ACC112 (cell line): ENCODE measurements around the gene ATP5ME.

Experiments used
- H2AFZ ChIP-seq: fragments of 200-600 bp; sonication (generic); one replicate; pipeline ENCODE4 v1.6.0; 2017; ENCODE audit warnings: antibody characterized with exemption, low read length; ENCODE audit not compliant: unreplicated experiment
- H3K27ac ChIP-seq: fragments of 200-600 bp; sonication (generic); 2 replicates; pipeline ENCODE4 v1.5.1; 2014; ENCODE audit warnings: low read depth, mild to moderate bottlenecking, antibody characterized with exemption, low read length, moderate library complexity
- H3K27me3 ChIP-seq: fragments of 200-600 bp; sonication (generic); 2 replicates; pipeline ENCODE4 v1.6.1; 2014; ENCODE audit warnings: mild to moderate bottlenecking, antibody characterized with exemption, low read length, moderate library complexity, mixed read lengths; ENCODE audit not compliant: insufficient read depth
- H3K36me3 ChIP-seq: fragments of 200-600 bp; sonication (generic); 2 replicates; pipeline ENCODE4 v1.6.1; 2016; ENCODE audit warnings: mild to moderate bottlenecking, antibody characterized with exemption, low read length, moderate library complexity, mixed read lengths; ENCODE audit not compliant: insufficient read depth
- H3K4me1 ChIP-seq: fragments of 200-600 bp; sonication (generic); one replicate; pipeline ENCODE4 v1.6.1; 2016; ENCODE audit warnings: low read length, mixed read lengths; ENCODE audit not compliant: insufficient read depth, unreplicated experiment, control insufficient read depth
- H3K4me3 ChIP-seq: fragments of 200-600 bp; sonication (generic); 2 replicates; pipeline ENCODE4 v1.5.1; 2014; ENCODE audit warnings: mild to moderate bottlenecking, low read depth, low read length
- H3K79me2 ChIP-seq: fragments of 200-600 bp; sonication (generic); one replicate; pipeline ENCODE4 v1.6.0; 2016; ENCODE audit warnings: low read length; ENCODE audit not compliant: control insufficient read depth, unreplicated experiment, insufficient read depth

ATP5ME gene

DNA sequence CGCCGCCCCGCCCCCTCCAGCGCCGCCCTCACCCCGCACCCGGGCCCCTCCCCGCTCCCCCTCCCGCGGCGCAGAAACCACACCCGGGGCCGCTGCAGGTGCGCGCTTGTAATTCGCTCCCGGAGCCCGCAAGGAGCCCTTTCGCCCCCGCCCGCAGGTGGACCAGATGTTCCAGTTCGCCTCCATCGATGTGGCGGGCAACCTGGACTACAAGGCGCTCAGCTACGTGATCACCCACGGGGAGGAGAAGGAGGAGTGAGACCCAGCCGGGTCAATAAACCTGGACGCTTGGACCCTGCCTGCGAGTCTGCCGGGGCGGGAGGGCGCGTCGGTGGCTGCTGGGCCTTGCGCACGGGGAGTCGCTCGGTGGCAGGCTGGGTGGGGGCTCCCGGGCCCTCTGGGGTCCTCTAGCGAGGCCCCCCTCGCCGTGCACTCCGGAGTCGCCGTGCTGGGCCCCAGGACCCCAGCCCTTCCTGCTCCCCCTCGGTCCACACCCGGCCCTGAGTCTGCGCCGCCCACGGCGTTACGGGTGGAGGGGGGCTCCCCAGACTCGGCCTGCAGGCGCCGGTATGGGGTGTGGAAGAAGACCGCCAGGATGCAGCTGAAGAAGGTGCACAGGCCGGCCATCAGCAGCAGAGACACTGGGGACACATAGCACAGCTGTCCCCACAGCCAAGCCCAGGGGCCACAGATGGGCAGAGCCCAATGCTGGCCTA is 7.8 kb upstream of the ATP5ME start:
- no peak overlapping the region for H3K4me3 ChIP-seq
- H3K4me1 ChIP-seq = peaks cover 18% of the 10 kb centered on the region
- no peaks in the 10 kb centered on the region for H3K36me3 ChIP-seq
- no peak overlapping the region for H2AFZ ChIP-seq
- H3K79me2 ChIP-seq = no peaks in the 10 kb centered on the region
- H3K27ac ChIP-seq = no peak overlapping the region
- no peaks in the 10 kb centered on the region for H3K27me3 ChIP-seq

- Histone ChIP-seq H2AFZ (peak overlapping the region; percentile 50), H3K27ac (no peak overlapping the region), H3K4me1 (peaks cover 14% of the 10 kb centered on the region), H3K27me3 (no peaks in the 10 kb centered on the region), H3K4me3 (peak overlapping the region; percentile 73), H3K36me3 (no peaks in the 10 kb centered on the region), H3K79me2 (no peaks in the 10 kb centered on the region)
These were observed 7.0 kb upstream of the ATP5ME start for GRCh38 chr4:680928-681645.

GRCh38 chr4:680551-680927 is 6.5 kb upstream of the ATP5ME start:
- Histone ChIP-seq H2AFZ (no peak overlapping the region), H3K4me3 (peak overlapping the region; percentile 73), H3K4me1 (peaks cover 18% of the 10 kb centered on the region), H3K79me2 (peaks cover under 1% of the 10 kb centered on the region), H3K36me3 (no peaks in the 10 kb centered on the region), H3K27me3 (no peaks in the 10 kb centered on the region), H3K27ac (no peak overlapping the region)

DNA sequence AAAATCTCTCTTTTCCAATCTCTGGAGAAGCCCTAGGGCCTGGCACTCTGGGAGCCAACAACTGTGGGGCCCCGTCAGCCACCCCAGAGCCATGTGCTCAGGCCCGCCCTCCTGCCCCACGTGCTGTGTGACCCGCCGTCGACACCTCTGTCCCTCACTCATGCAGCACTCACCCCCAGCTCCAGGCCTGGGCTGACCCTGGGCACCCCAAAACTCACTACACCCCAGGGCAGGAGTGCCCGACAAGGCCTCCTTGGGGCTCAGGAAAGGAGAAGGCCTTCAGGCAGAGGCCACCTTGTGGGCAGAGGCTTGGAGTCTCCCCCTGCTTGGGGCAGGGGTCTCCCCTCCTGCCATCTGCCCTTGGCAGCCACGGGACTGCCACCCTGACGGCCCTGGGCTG is 6.0 kb upstream of the ATP5ME start:
- H3K27me3 ChIP-seq = no peaks in the 10 kb centered on the region
- H2AFZ ChIP-seq = no peak overlapping the region
- H3K79me2 ChIP-seq = peaks cover 5% of the 10 kb centered on the region
- H3K4me3 ChIP-seq = 0 out of 2 replicates have a peak overlapping the region, but pooled peaks have one; percentile 73
- no peak overlapping the region for H3K27ac ChIP-seq
- peaks cover 23% of the 10 kb centered on the region for H3K4me1 ChIP-seq
- H3K36me3 ChIP-seq = no peaks in the 10 kb centered on the region

- peaks cover 23% of the 10 kb centered on the region for H3K4me1 ChIP-seq
- H2AFZ ChIP-seq = no peak overlapping the region
- no peaks in the 10 kb centered on the region for H3K36me3 ChIP-seq
- no peak overlapping the region for H3K4me3 ChIP-seq
- H3K27me3 ChIP-seq = no peaks in the 10 kb centered on the region
- H3K27ac ChIP-seq = no peak overlapping the region
- peaks cover 6% of the 10 kb centered on the region for H3K79me2 ChIP-seq
These were observed 5.6 kb upstream of the ATP5ME start for GRCh38 chr4:679629-680028.

DNA sequence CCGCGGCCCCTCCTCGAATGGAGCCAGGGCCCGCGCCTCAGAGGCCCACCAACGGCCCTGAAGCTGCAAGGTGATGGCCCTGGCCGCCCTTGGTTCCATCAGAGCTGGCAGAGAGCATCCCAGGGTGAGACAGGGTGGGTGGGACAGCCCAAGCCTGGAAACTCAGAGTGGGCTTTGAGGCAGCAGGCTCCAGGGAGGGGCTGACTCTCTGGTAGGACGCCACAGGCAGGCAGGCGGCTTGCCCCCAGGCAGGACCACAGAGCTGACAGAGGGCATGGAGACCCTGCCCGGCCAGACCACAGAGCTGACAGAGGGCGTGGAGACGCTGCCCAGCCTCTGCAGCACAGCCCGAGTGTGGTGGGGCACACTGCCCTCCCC is 5.0 kb upstream of the ATP5ME start:
- Histone ChIP-seq H3K36me3 (no peaks in the 10 kb centered on the region), H3K27ac (no peak overlapping the region), H3K4me1 (peaks cover 23% of the 10 kb centered on the region), H3K27me3 (no peaks in the 10 kb centered on the region), H2AFZ (no peak overlapping the region), H3K4me3 (no peak overlapping the region), H3K79me2 (peaks cover 6% of the 10 kb centered on the region)

- Histone ChIP-seq H3K27me3 (no peaks in the 10 kb centered on the region), H3K79me2 (peaks cover 6% of the 10 kb centered on the region), H2AFZ (no peak overlapping the region), H3K4me1 (peaks cover 23% of the 10 kb centered on the region), H3K27ac (no peak overlapping the region), H3K4me3 (no peak overlapping the region), H3K36me3 (no peaks in the 10 kb centered on the region)
These were observed 4.4 kb upstream of the ATP5ME start for GRCh38 chr4:678331-679103.

DNA sequence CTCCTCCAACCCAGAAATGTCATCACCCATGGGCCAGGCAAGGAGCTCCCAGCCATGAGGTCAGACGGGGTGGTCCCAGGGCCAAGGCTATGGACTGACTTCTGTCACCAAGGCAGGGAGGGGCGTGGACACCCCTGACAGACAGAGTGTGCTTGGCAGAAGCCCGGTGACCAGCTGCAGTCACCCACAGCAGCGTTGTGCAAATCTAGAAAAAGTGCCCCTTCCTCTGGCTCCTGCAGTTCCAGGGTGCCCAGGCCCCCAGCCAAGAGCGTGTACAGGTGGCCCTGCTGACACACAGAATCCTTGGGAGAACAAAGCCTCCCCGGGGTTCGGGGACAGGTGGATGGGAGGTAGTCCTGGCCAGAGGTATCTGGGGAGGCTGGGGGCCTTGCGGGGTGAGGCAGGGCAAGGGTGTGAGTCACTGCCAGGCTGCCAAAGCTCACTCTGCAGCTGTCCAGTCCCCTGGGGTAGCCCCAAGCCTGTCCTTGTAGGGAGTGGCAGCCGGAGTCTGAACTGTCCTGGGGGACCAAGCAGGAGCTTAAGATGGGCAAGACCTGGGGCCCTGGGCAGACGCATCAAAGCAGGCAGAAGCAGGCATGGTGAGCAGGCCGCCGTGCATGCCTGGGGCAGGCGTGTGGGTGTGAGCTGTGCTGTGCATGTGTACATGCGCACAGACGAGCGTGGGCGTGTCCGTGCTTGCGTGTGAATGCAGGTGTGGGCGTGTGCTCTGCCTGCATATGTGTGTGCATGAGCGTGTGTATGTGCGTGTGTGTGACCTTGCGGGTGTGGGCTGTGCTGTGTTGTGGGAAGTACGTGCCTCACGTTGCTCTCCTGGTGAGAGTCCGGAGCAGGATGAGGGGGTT is 3.6 kb upstream of the ATP5ME start:
- H3K79me2 ChIP-seq = peaks cover 14% of the 10 kb centered on the region
- no peaks in the 10 kb centered on the region for H3K36me3 ChIP-seq
- H3K27me3 ChIP-seq = no peaks in the 10 kb centered on the region
- H3K4me1 ChIP-seq = peaks cover 27% of the 10 kb centered on the region
- no peak overlapping the region for H3K4me3 ChIP-seq
- no peak overlapping the region for H3K27ac ChIP-seq
- H2AFZ ChIP-seq = no peak overlapping the region

- no peak overlapping the region for H3K4me3 ChIP-seq
- no peak overlapping the region for H2AFZ ChIP-seq
- H3K36me3 ChIP-seq = peaks cover 3% of the 10 kb centered on the region; the same call in 1 of the 2 replicates
- no peaks in the 10 kb centered on the region for H3K27me3 ChIP-seq
- peaks cover 14% of the 10 kb centered on the region for H3K79me2 ChIP-seq
- H3K4me1 ChIP-seq = peaks cover 27% of the 10 kb centered on the region
- no peak overlapping the region for H3K27ac ChIP-seq
These were observed 2.8 kb upstream of the ATP5ME start for GRCh38 chr4:676871-677235.
